GM12891 (cell line): ENCODE measurements around the gene SMIM9.

Experiments used
- POLR2AphosphoS5 ChIP-seq: IDR thresholded peaks from 2 replicates; pipeline ENCODE4 v1.6.1; 2011; ENCODE audit warnings: low read depth, low read length, control low read depth
- TAF1 ChIP-seq: IDR thresholded peaks from 2 replicates; pipeline ENCODE4 v1.6.1; 2011; ENCODE audit warnings: low read depth, low read length, control low read depth

- TF ChIP-seq TAF1 (no peak), POLR2AphosphoS5 (no peak)
These were observed 21.9 kb downstream of the SMIM9 start for GRCh38 chrX:154812341-154813101.
